Spleen (tissue), 11 donors: ENCODE data around the gene ATP4B. TPM values are rescaled to one million over a fixed set of nuclear protein-coding genes. Genes with fewer than 3 reads are reported as not detected.
A peak's percentile ranks its signal among the peaks of the same experiment; 100 is the strongest.

Source experiments
- DNase-seq: peaks from one replicate; pipeline ENCODE4 v3.0.0-alpha.2; 2020
- H3K27ac ChIP-seq, 8 donors: fragments of 200-600 bp; sonication (generic) in 7 of 8; 1 replicate in 4 of 8; 2 replicates in 4 of 8; pipeline versions ENCODE4 v1.5.0 to v1.8.0; 2016 to 2021; ENCODE audit warnings: inconsistent platforms in 4 of 8, mild to moderate bottlenecking in 4 of 8, moderate library complexity in 1 of 8
- H3K27me3 ChIP-seq, 7 donors: fragments of 200-600 bp; sonication (generic) in 6 of 7; replicated peaks in 1 of 7; 1 replicate in 4 of 7; 2 replicates in 3 of 7; pipeline versions ENCODE4 v1.5.0 to v1.8.0; 2016 to 2021; ENCODE audit warnings: inconsistent platforms in 3 of 7, mild to moderate bottlenecking in 1 of 7
- H3K36me3 ChIP-seq, 6 donors: fragments of 200-600 bp; sonication (generic) in 5 of 6; 1 replicate in 4 of 6; 2 replicates in 2 of 6; pipeline versions ENCODE4 v1.5.0 to v1.8.0; 2016 to 2021; ENCODE audit warnings: inconsistent platforms in 2 of 6
- H3K4me1 ChIP-seq, 6 donors: fragments of 200-600 bp; sonication (generic) in 5 of 6; 1 replicate in 3 of 6; 2 replicates in 3 of 6; pipeline versions ENCODE4 v1.5.0 to v1.8.0; 2016 to 2021; ENCODE audit warnings: inconsistent platforms in 3 of 6
- H3K4me3 ChIP-seq, 8 donors: fragments of 200-600 bp; sonication (generic) in 7 of 8; 1 replicate in 4 of 8; 2 replicates in 4 of 8; pipeline versions ENCODE4 v1.5.0 to v1.8.0; 2016 to 2021; ENCODE audit warnings: inconsistent platforms in 4 of 8, mild to moderate bottlenecking in 4 of 8, moderate library complexity in 2 of 8
- H3K9me3 ChIP-seq, 8 donors: fragments of 200-600 bp; sonication (generic) in 7 of 8; 1 replicate in 4 of 8; 2 replicates in 4 of 8; pipeline versions ENCODE4 v1.5.0 to v1.8.0; 2016 to 2021; ENCODE audit warnings: inconsistent platforms in 4 of 8
- CTCF ChIP-seq, 11 experiments: fragments of 200-600 bp in 7 of 11; fragments of 450-650 bp in 4 of 11; sonication (generic) in 4 of 11; IDR thresholded peaks in 8 of 11; conservative IDR thresholded peaks in 3 of 11; 1 replicate in 7 of 11; 2 replicates in 4 of 11; pipeline versions ENCODE4 v1.4.0 to v1.8.0; 2016 to 2021; ENCODE audit warnings: antibody characterized with exemption in 11 of 11, inconsistent platforms in 4 of 11, mild to moderate bottlenecking in 1 of 11
- POLR2A ChIP-seq, 3 donors: fragments of 450-650 bp; IDR thresholded peaks; one replicate each; pipeline ENCODE4 v1.5.1; 2017; ENCODE audit warnings: antibody characterized with exemption in 3 of 3, mild to moderate bottlenecking in 1 of 3
- POLR2AphosphoS5 ChIP-seq, 3 donors: sonication (generic); formaldehyde crosslinking; IDR thresholded peaks; one replicate each; pipeline ENCODE4 v1.5.1; 2017; ENCODE audit warnings: antibody characterized with exemption in 3 of 3
- WGBS, 5 donors: extraction: QIAGEN DNeasy Blood & Tissue Kit in 3 of 5; methylation state at CpG; one replicate each; pipeline versions ENCODE4 v1.1.5 to v1.1.7; 2013 to 2018; 5-methylcytosine and 5-hydroxymethylcytosine counted together
- intact Hi-C: fragments of 100-400 bp; cut with DNase I; formaldehyde crosslinking; loops from one replicate; pipeline ENCODE4 v1.15.0; 2023; ENCODE audit warnings: low total_unique reads
- polyA plus RNA-seq, 3 donors: library from polyadenylated mRNA; stranded (reverse); fragments of 200-250 nt; gene quantifications; one replicate each; pipeline ENCODE4 v1.2.1, GENCODE V29; 2013
- total RNA-seq, 7 donors: library from RNA; depleted of rRNA in 3 of 7; stranded (reverse); fragments of >200 nt in 3 of 7; fragmentation: NEBNext Ultra II Directional in 4 of 7; extraction: Animal tissue kit (Norgen Biotek cat#: 25700) in 4 of 7; gene quantifications; one replicate each; pipeline versions ENCODE4 v1.1.0 to v1.2.1, GENCODE V29; 2016 to 2021
- donor health status: healthy with polysubstance abuse.
- donor health status: DM: no; HTN: no; CAD: no; lungs with moderate emphysema.
- donor health status: DM: no; HTN: no; CAD: no.
- donor health status: Bipolar disorder and iron deficiency.
- donor health status: healthy.
- donor health status: DM: no; HTN: no; CAD: no.
- donor health status: DM: yes; HTN: yes; CAD: no.

Gene ATP4B
- total and polyA plus RNA-seq, 10 donors = 0.09 to 0.46 (median 0.23) TPM; not detected in 4

- Histone ChIP-seq H3K4me3 (no peak overlapping the region), H3K27ac (no peak overlapping the region), H3K4me1 (peaks cover 0 to 17% (median under 1%) of the 10 kb centered on the region in 6 donors), H3K27me3 (no peaks in the 10 kb centered on the region), H3K9me3 (no peaks in the 10 kb centered on the region), H3K36me3 (peaks cover 0 to 73% (median 13%) of the 10 kb centered on the region in 6 donors)
- 95 to 98% (median 95%) methylated on average over 15 of the region's 15 CpGs for WGBS, 5 donors
- DNase-seq = peak; percentile 59
- TF ChIP-seq CTCF (IDR thresholded peaks at IDR 0.05 in 8 of 11, conservative IDR thresholded peaks at IDR 0.05 in 3 of 11) (no peak), POLR2A (IDR thresholded peaks at IDR 0.05) (no peak), POLR2AphosphoS5 (IDR thresholded peaks at IDR 0.05) (no peak)
- intact Hi-C loops = no loop called here
Observed at GRCh38 chr13:113621046-113621445, 37.0 kb downstream of the ATP4B start.

- Histone ChIP-seq H3K36me3 (peaks cover 0 to 75% (median 13%) of the 10 kb centered on the region in 6 donors), H3K27me3 (no peaks in the 10 kb centered on the region), H3K4me3 (no peak overlapping the region), H3K27ac (no peak overlapping the region), H3K4me1 (peaks cover 0 to 25% (median 1%) of the 10 kb centered on the region in 6 donors), H3K9me3 (no peaks in the 10 kb centered on the region)
- intact Hi-C loops = no loop called here
- peak; percentile 54 for DNase-seq
- TF ChIP-seq POLR2AphosphoS5 (IDR thresholded peaks at IDR 0.05) = no peak
- TF ChIP-seq CTCF (IDR thresholded peaks at IDR 0.05 in 8 of 11, conservative IDR thresholded peaks at IDR 0.05 in 3 of 11) = no peak
- no peak for TF ChIP-seq POLR2A (IDR thresholded peaks at IDR 0.05)
- WGBS, 5 donors = 83 to 92% (median 92%) methylated on average over 12 to 15 of the region's 15 CpGs
Observed at GRCh38 chr13:113620036-113620796, 37.8 kb downstream of the ATP4B start.

GRCh38 chr13:113618455-113618854, 39.5 kb downstream of the ATP4B start:
- no peak overlapping the region for H3K4me3 ChIP-seq
- H3K36me3 ChIP-seq = peaks cover 0 to 72% (median 6%) of the 10 kb centered on the region in 6 donors
- H3K9me3 ChIP-seq = no peaks in the 10 kb centered on the region
- TF ChIP-seq POLR2A (IDR thresholded peaks at IDR 0.05) (no peak), POLR2AphosphoS5 (IDR thresholded peaks at IDR 0.05) (no peak), CTCF (IDR thresholded peaks at IDR 0.05 in 8 of 11, conservative IDR thresholded peaks at IDR 0.05 in 3 of 11) (no peak)
- no peak overlapping the region for H3K27ac ChIP-seq
- intact Hi-C loops = no loop called here
- DNase-seq = peak; percentile 49
- no peaks in the 10 kb centered on the region for H3K27me3 ChIP-seq
- peaks cover 0 to 30% (median 4%) of the 10 kb centered on the region in 6 donors for H3K4me1 ChIP-seq
- WGBS, 5 donors = 94 to 98% (median 95%) methylated on average over 7 of the region's 7 CpGs

- WGBS, 5 donors = 92 to 96% (median 95%) methylated on average over 5 of the region's 5 CpGs
- Histone ChIP-seq H3K4me1 (peaks cover 0 to 30% (median 4%) of the 10 kb centered on the region in 6 donors), H3K36me3 (peaks cover 0 to 70% (median 2%) of the 10 kb centered on the region in 6 donors), H3K27ac (no peak overlapping the region), H3K27me3 (no peaks in the 10 kb centered on the region), H3K4me3 (no peak overlapping the region), H3K9me3 (no peaks in the 10 kb centered on the region)
- DNase-seq = no peak
- intact Hi-C loops = no loop called here
- TF ChIP-seq POLR2A (IDR thresholded peaks at IDR 0.05) (no peak), POLR2AphosphoS5 (IDR thresholded peaks at IDR 0.05) (no peak), CTCF (IDR thresholded peaks at IDR 0.05 in 8 of 11, conservative IDR thresholded peaks at IDR 0.05 in 3 of 11) (no peak)
Observed at GRCh38 chr13:113617961-113618360, 40.0 kb downstream of the ATP4B start.
